HepG2 (cell line): ENCODE data around the gene TM4SF18. TPM values are rescaled to one million over a fixed set of nuclear protein-coding genes. Genes with fewer than 3 reads are reported as not detected.

ENCODE experiments used
- ARNTL ChIP-seq: sonication (generic); formaldehyde crosslinking; IDR thresholded peaks from 2 replicates; pipeline ENCODE4 v1.4.0; 2020; ENCODE audit warnings: mild to moderate bottlenecking, missing genetic modification reagents
- DMAP1 ChIP-seq: IDR thresholded peaks from 2 replicates; pipeline ENCODE4 v1.6.1; 2016
- HNRNPH1 ChIP-seq: fragments of 200-400 bp; formaldehyde crosslinking; optimal IDR thresholded peaks from 2 replicates; pipeline ENCODE3; 2017; ENCODE audit warnings: mild to moderate bottlenecking, low read depth, low read length
- KLF15 ChIP-seq: sonication (generic); formaldehyde crosslinking; IDR thresholded peaks from 2 replicates; pipeline ENCODE4 v1.8.1; 2023; ENCODE audit warnings: borderline replicate concordance, mild to moderate bottlenecking, inconsistent platforms, missing genetic modification reagents, mixed read lengths
- MATR3 ChIP-seq: sonication (generic); formaldehyde crosslinking; IDR thresholded peaks from 2 replicates; pipeline ENCODE4 v1.4.0; 2020; ENCODE audit warnings: missing genetic modification reagents
- MTA1 ChIP-seq: sonication (generic); formaldehyde crosslinking; IDR thresholded peaks from 2 replicates; pipeline ENCODE4 v1.4.0; 2020; ENCODE audit warnings: missing genetic modification reagents, mild to moderate bottlenecking, borderline replicate concordance
- RBM39 ChIP-seq: fragments of 200-400 bp; formaldehyde crosslinking; IDR thresholded peaks from one replicate; pipeline ENCODE4 v1.6.1; 2018; ENCODE audit warnings: antibody characterized with exemption, mild to moderate bottlenecking, low read depth, low read length; ENCODE audit not compliant: poor library complexity, severe bottlenecking
- RORA ChIP-seq: sonication (generic); formaldehyde crosslinking; IDR thresholded peaks from 2 replicates; pipeline ENCODE4 v1.5.0; 2020; ENCODE audit warnings: mild to moderate bottlenecking, missing genetic modification reagents, moderate library complexity
- SOX13 ChIP-seq, 3 experiments: fragments of 450-650 bp in 1 of 3; sonication (generic) in 1 of 3; formaldehyde crosslinking in 1 of 3; IDR thresholded peaks in 2 of 3; conservative IDR thresholded peaks in 1 of 3; 2 replicates each; pipeline versions ENCODE4 v1.5.0 to v1.6.1; 2016 to 2020; ENCODE audit warnings: antibody characterized with exemption in 1 of 3, mild to moderate bottlenecking in 1 of 3, missing compliant biosample characterization in 1 of 3, missing genetic modification reagents in 1 of 3, moderate library complexity in 1 of 3
- TBP ChIP-seq: sonication (generic); formaldehyde crosslinking; IDR thresholded peaks from 2 replicates; pipeline ENCODE4 v1.5.0; 2020; ENCODE audit warnings: missing genetic modification reagents
- XBP1 ChIP-seq: sonication (generic); formaldehyde crosslinking; IDR thresholded peaks from 2 replicates; pipeline ENCODE4 v1.5.0; 2020; ENCODE audit warnings: missing genetic modification reagents
- ZFP37 ChIP-seq: sonication (generic); formaldehyde crosslinking; IDR thresholded peaks from 2 replicates; pipeline ENCODE4 v1.4.0; 2020; ENCODE audit warnings: missing genetic modification reagents, borderline replicate concordance
- ZNF251 ChIP-seq: sonication (generic); formaldehyde crosslinking; IDR thresholded peaks from 2 replicates; pipeline ENCODE4 v1.9.0; 2021; ENCODE audit warnings: mild to moderate bottlenecking, missing genetic modification reagents
- ZNF263 ChIP-seq: sonication (generic); formaldehyde crosslinking; IDR thresholded peaks from 2 replicates; pipeline ENCODE4 v1.4.0; 2020; ENCODE audit warnings: missing genetic modification reagents
- ZNF335 ChIP-seq: sonication (generic); formaldehyde crosslinking; IDR thresholded peaks from 2 replicates; pipeline ENCODE4 v1.4.0; 2020; ENCODE audit warnings: missing genetic modification reagents
- ZNF549 ChIP-seq: sonication (generic); formaldehyde crosslinking; IDR thresholded peaks from 2 replicates; pipeline ENCODE4 v1.5.0; 2020; ENCODE audit warnings: missing genetic modification reagents
- polyA plus RNA-seq, 8 experiments: library from polyadenylated mRNA; depleted of rRNA in 3 of 8; stranded (reverse) in 7 of 8; unstranded in 1 of 8; fragments of >200 nt; fragmentation: Illumina TruSeq in 4 of 8; extraction: Trizol in 4 of 8; gene quantifications; 2 replicates each; pipeline versions ENCODE4 v1.2.1 to v1.2.3, GENCODE V29; 2011 to 2016; ENCODE audit warnings: low read depth in 4 of 8, missing spikeins in 1 of 8, mixed read lengths in 1 of 8; ENCODE audit not compliant: insufficient read depth in 1 of 8
- total RNA-seq, 5 experiments: library from RNA; depleted of rRNA; stranded (reverse); fragments of >200 nt; fragmentation: Illumina TruSeq; extraction: Trizol; gene quantifications; 2 replicates each; pipeline ENCODE4 v1.2.3, GENCODE V29; 2016; ENCODE audit warnings: low read depth in 1 of 5
- TF ChIP-seq, protein P1 (sequence below): sonication (generic); formaldehyde crosslinking; IDR thresholded peaks from 2 replicates; pipeline ENCODE4 v1.4.0; 2020; ENCODE audit warnings: missing genetic modification reagents
- TF ChIP-seq, protein P2 (sequence below): sonication (generic); formaldehyde crosslinking; IDR thresholded peaks from 2 replicates; pipeline ENCODE4 v1.8.0; 2022; ENCODE audit warnings: mild to moderate bottlenecking, missing genetic modification reagents, moderate library complexity
- TF ChIP-seq, protein P3 (sequence below): sonication (generic); formaldehyde crosslinking; IDR thresholded peaks from 2 replicates; pipeline ENCODE4; 2020; ENCODE audit warnings: missing genetic modification reagents, mild to moderate bottlenecking, borderline replicate concordance
- TF ChIP-seq, protein P4 (sequence below): sonication (generic); formaldehyde crosslinking; IDR thresholded peaks from 2 replicates; pipeline ENCODE4 v1.5.1; 2020; ENCODE audit warnings: missing genetic modification reagents, mild to moderate bottlenecking, borderline replicate concordance

Gene TM4SF18
- total and polyA plus RNA-seq, 2 of the 13 experiments (the other 11 are each of a cell fraction or from before 2014, with no cell fraction given) = 0.15 TPM; not detected in 1

DNA sequence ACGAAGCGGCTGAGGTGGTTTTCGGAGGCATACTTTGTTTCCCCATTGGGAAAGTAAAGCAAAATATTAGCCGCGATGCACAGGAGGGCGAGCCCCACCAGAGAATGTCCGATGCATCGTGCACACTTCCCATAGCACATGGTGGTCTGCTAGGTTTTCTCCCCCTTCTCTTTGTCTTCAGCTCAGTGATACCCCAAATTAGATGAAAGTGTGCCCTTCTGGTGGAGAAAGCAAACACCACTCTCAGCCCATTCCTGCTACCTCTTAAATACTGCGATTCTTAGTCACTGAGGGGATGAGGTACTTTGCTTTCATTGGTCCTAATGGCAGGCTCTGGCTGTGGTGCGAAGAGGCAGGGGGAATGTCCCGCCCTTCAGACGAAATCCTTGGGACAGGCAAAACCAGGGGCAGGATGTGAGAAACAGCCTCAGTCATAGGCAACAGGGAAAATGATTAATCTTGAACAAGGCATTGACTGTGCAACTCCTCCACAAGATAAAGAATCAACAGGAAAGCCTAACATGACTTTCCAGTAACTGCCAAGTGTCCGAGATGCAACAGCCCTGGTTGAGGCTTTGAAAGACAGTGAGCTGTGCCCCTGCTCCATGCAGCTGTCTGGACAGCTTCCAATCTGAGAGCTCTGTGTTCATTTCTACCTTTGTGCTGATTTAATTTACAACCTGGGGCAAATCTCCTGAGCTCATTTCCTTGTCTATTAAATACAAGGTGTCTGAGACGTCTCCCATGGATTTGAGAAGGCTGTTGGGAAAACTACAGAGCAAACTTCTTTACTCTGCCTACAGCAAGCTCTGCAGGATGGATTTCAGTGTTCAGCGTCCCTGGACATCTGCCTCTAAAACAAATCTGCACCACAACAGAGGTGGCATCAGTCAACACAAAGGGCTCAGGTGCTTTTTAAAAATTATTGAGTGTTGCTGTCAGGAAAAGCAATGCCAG is 44.2 kb upstream of the TM4SF18 start, which contains the start of gene TM4SF1 (continued):
- peak; percentile 86; the same call in 1 of the 2 replicates for TF ChIP-seq ZNF335
- TF ChIP-seq, protein P1, sequence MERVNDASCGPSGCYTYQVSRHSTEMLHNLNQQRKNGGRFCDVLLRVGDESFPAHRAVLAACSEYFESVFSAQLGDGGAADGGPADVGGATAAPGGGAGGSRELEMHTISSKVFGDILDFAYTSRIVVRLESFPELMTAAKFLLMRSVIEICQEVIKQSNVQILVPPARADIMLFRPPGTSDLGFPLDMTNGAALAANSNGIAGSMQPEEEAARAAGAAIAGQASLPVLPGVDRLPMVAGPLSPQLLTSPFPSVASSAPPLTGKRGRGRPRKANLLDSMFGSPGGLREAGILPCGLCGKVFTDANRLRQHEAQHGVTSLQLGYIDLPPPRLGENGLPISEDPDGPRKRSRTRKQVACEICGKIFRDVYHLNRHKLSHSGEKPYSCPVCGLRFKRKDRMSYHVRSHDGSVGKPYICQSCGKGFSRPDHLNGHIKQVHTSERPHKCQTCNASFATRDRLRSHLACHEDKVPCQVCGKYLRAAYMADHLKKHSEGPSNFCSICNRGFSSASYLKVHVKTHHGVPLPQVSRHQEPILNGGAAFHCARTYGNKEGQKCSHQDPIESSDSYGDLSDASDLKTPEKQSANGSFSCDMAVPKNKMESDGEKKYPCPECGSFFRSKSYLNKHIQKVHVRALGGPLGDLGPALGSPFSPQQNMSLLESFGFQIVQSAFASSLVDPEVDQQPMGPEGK (CRISPR knock-in tag) = peak; percentile 27; the same call in 1 of the 2 replicates
- TF ChIP-seq KLF15 = no peak
- TF ChIP-seq, protein P2, sequence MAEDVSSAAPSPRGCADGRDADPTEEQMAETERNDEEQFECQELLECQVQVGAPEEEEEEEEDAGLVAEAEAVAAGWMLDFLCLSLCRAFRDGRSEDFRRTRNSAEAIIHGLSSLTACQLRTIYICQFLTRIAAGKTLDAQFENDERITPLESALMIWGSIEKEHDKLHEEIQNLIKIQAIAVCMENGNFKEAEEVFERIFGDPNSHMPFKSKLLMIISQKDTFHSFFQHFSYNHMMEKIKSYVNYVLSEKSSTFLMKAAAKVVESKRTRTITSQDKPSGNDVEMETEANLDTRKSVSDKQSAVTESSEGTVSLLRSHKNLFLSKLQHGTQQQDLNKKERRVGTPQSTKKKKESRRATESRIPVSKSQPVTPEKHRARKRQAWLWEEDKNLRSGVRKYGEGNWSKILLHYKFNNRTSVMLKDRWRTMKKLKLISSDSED (CRISPR knock-in tag) = no peak
- TF ChIP-seq DMAP1 = peak; percentile 41; the same call in 1 of the 2 replicates
- no peak for TF ChIP-seq MATR3 (CRISPR knock-in tag)
- 0 out of 2 replicates have a peak, but pooled peaks have one; percentile 20 for TF ChIP-seq ARNTL (CRISPR knock-in tag)
- no peak for TF ChIP-seq ZNF251
- no peak for TF ChIP-seq RBM39
- TF ChIP-seq RORA = no peak
- TF ChIP-seq SOX13 (IDR thresholded peaks at IDR 0.05) = peak; percentile 15; the same call in 1 of the 2 replicates
- peak in 1 of 2 experiments; percentile 84; a peak in 2 of 4 replicates for TF ChIP-seq SOX13 (CRISPR knock-in tag; conservative IDR thresholded peaks at IDR 0.05 in 1 of 2, IDR thresholded peaks at IDR 0.05 in 1 of 2)
- no peak for TF ChIP-seq HNRNPH1
- TF ChIP-seq ZFP37 = peak; percentile 61; the same call in 1 of the 2 replicates
- TF ChIP-seq MTA1 = no peak
- no peak for TF ChIP-seq ZNF549
- TF ChIP-seq, protein P3, sequence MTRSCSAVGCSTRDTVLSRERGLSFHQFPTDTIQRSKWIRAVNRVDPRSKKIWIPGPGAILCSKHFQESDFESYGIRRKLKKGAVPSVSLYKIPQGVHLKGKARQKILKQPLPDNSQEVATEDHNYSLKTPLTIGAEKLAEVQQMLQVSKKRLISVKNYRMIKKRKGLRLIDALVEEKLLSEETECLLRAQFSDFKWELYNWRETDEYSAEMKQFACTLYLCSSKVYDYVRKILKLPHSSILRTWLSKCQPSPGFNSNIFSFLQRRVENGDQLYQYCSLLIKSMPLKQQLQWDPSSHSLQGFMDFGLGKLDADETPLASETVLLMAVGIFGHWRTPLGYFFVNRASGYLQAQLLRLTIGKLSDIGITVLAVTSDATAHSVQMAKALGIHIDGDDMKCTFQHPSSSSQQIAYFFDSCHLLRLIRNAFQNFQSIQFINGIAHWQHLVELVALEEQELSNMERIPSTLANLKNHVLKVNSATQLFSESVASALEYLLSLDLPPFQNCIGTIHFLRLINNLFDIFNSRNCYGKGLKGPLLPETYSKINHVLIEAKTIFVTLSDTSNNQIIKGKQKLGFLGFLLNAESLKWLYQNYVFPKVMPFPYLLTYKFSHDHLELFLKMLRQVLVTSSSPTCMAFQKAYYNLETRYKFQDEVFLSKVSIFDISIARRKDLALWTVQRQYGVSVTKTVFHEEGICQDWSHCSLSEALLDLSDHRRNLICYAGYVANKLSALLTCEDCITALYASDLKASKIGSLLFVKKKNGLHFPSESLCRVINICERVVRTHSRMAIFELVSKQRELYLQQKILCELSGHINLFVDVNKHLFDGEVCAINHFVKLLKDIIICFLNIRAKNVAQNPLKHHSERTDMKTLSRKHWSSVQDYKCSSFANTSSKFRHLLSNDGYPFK (CRISPR knock-in tag) = peak; percentile 42; the same call in 1 of the 2 replicates
- no peak for TF ChIP-seq XBP1 (CRISPR knock-in tag)
- TF ChIP-seq ZNF263 = peak; percentile 55; the same call in 1 of the 2 replicates
- TF ChIP-seq, protein P4, sequence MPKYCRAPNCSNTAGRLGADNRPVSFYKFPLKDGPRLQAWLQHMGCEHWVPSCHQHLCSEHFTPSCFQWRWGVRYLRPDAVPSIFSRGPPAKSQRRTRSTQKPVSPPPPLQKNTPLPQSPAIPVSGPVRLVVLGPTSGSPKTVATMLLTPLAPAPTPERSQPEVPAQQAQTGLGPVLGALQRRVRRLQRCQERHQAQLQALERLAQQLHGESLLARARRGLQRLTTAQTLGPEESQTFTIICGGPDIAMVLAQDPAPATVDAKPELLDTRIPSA = no peak
- no peak for TF ChIP-seq TBP (CRISPR knock-in tag)
